Hepatocyte (in vitro differentiated cells): ENCODE data around the gene OR52E6.

Experiments
- CTCF ChIP-seq: fragments of 200-600 bp; sonication (generic); IDR thresholded peaks from 2 replicates; pipeline ENCODE4 v1.5.1; 2016; ENCODE audit warnings: antibody characterized with exemption, mild to moderate bottlenecking; ENCODE audit not compliant: poor library complexity
- EZH2 ChIP-seq: fragments of 200-600 bp; sonication (generic); IDR thresholded peaks from 2 replicates; pipeline ENCODE4 v1.6.1; 2016; ENCODE audit warnings: antibody characterized with exemption, mild to moderate bottlenecking, borderline replicate concordance

- TF ChIP-seq EZH2 (no peak), CTCF (no peak)
Observed at GRCh38 chr11:5803982-5804381, 37.7 kb downstream of the OR52E6 start.
